KMS-11 (cell line): ENCODE data around the gene MON1B.
A peak's percentile ranks its signal among the peaks of the same experiment; 100 is the strongest.

Source experiments
- H2AFZ ChIP-seq: fragments of 200-600 bp; sonication (generic); 2 replicates; pipeline ENCODE4 v1.6.1; 2016; ENCODE audit warnings: antibody characterized with exemption, mixed run types, low read depth
- H3K27ac ChIP-seq: fragments of 200-600 bp; sonication (generic); 2 replicates; pipeline ENCODE4 v1.6.1; 2016; ENCODE audit warnings: mild to moderate bottlenecking, mixed run types
- H3K27me3 ChIP-seq: fragments of 200-600 bp; sonication (generic); 2 replicates; pipeline ENCODE4 v1.6.1; 2017; ENCODE audit warnings: mild to moderate bottlenecking, low read depth, mixed run types, moderate library complexity; ENCODE audit not compliant: insufficient read depth
- H3K36me3 ChIP-seq: fragments of 200-600 bp; sonication (generic); 2 replicates; pipeline ENCODE4 v1.6.1; 2017; ENCODE audit warnings: mild to moderate bottlenecking, mixed run types; ENCODE audit not compliant: insufficient read depth
- H3K4me1 ChIP-seq: fragments of 200-600 bp; sonication (generic); 2 replicates; pipeline ENCODE4 v1.6.1; 2016; ENCODE audit warnings: mild to moderate bottlenecking, low read depth, mixed run types; ENCODE audit not compliant: poor library complexity, severe bottlenecking
- H3K4me2 ChIP-seq: fragments of 200-600 bp; sonication (generic); 2 replicates; pipeline ENCODE4 v1.7.0; 2016; ENCODE audit warnings: mild to moderate bottlenecking, mixed run types
- H3K4me3 ChIP-seq: fragments of 200-600 bp; sonication (generic); IDR thresholded peaks from 2 replicates; pipeline ENCODE4 v1.6.1; 2017; ENCODE audit warnings: low read depth, low read length, mixed read lengths; ENCODE audit not compliant: insufficient read depth
- H3K79me2 ChIP-seq: fragments of 200-600 bp; sonication (generic); 2 replicates; pipeline ENCODE4 v1.6.1; 2016; ENCODE audit warnings: low read depth, mixed run types; ENCODE audit not compliant: insufficient read depth
- H3K9ac ChIP-seq: fragments of 200-600 bp; sonication (generic); 2 replicates; pipeline ENCODE4 v1.6.1; 2016; ENCODE audit warnings: mild to moderate bottlenecking, mixed run types
- H4K20me1 ChIP-seq: fragments of 200-600 bp; sonication (generic); 2 replicates; pipeline ENCODE4 v1.6.1; 2016; ENCODE audit warnings: mild to moderate bottlenecking, mixed run types; ENCODE audit not compliant: insufficient read depth
- TF ChIP-seq, protein P1 (sequence below): fragments of 200-600 bp; sonication (generic); conservative IDR thresholded peaks from 2 replicates; pipeline ENCODE4 v1.6.1; 2017; ENCODE audit warnings: low read depth, mild to moderate bottlenecking, antibody characterized with exemption, low read length, moderate library complexity, mixed read lengths

The MON1B gene

DNA sequence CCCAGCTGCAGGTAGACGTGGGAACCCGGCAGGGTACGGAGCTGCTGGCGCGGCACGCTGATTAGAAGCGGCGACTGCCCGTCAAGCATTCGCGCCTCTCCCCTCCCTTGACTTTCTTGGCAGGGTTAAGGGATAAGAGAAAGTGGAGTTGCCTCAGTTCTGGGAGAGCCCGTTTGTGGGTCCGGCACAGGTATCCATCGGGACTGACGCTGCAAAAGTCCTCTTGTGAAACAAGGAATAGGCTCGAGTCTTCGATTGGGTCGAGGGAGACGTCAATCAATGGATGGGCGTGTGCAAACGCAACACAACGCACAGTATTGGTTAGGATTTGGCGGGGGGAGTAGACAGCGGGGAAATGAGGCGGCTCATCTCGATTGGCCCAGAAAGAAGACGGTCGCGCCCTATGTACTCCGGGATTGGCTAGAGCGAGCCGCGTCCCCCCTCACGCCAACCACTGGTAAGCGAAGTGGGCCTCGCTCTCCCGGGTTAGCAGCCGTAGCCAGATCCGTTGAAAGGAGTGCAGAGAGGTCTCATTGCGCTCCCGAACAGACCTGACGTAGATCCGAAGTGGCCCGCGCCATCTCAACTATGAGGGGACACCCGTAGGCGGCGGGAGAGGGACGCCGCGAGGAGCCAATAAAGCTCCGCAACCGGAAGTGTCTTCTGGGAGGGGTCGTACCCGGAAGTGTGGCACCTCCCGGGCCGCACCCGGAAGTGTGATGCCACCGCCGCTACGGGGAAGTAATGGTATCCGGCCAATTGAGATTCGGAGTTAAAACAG, at the start of gene MON1B:
MON1B (plus strand) TSS at position 713 of the 781 bp plus-strand sequence. CDS start 296 bp downstream, outside the sequence.
- peak within 1 kb of the TSS; percentile 84 for H3K9ac ChIP-seq
- peak within 1 kb of the TSS; percentile 91 for H2AFZ ChIP-seq
- H3K4me1 ChIP-seq, result peaks cover 8% of the 10 kb centered on the region
- peak within 1 kb of the TSS; percentile 79 for H3K27ac ChIP-seq
- H3K4me2 ChIP-seq, result peak within 1 kb of the TSS; percentile 86
- no peaks in the 10 kb centered on the region for H3K36me3 ChIP-seq
- H3K4me3 ChIP-seq, result peak within 1 kb of the TSS; percentile 77
- H4K20me1 ChIP-seq, result no peaks in the 10 kb centered on the region
- H3K27me3 ChIP-seq, result no peaks in the 10 kb centered on the region
- TF ChIP-seq, protein P1, sequence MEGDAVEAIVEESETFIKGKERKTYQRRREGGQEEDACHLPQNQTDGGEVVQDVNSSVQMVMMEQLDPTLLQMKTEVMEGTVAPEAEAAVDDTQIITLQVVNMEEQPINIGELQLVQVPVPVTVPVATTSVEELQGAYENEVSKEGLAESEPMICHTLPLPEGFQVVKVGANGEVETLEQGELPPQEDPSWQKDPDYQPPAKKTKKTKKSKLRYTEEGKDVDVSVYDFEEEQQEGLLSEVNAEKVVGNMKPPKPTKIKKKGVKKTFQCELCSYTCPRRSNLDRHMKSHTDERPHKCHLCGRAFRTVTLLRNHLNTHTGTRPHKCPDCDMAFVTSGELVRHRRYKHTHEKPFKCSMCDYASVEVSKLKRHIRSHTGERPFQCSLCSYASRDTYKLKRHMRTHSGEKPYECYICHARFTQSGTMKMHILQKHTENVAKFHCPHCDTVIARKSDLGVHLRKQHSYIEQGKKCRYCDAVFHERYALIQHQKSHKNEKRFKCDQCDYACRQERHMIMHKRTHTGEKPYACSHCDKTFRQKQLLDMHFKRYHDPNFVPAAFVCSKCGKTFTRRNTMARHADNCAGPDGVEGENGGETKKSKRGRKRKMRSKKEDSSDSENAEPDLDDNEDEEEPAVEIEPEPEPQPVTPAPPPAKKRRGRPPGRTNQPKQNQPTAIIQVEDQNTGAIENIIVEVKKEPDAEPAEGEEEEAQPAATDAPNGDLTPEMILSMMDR, result 0 out of 2 replicates have a peak, but pooled peaks have one; percentile 28
- peaks cover 21% of the 10 kb centered on the region for H3K79me2 ChIP-seq

DNA sequence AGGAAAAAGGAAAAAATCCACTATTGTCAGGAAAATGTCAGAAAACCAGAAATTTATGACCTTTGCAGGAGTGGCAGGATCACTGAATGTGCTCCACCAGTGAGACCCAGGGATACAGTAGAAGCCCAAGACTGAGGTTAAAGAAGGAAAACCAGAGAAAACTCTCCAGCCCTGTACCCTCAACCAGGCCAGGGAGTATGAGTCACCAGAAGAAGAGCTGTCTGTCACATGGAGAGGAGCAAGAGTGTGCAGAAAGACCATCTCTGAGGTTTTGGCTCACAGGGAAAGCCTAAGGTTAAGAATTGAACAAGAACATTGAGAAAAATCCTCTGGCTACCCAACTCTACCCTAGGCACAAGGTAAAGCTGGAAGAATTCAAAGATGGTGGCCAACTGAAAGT, 47.6 kb upstream of the MON1B start:
- H3K4me1 ChIP-seq, result no peaks in the 10 kb centered on the region
- no peak overlapping the region for H3K4me2 ChIP-seq
- TF ChIP-seq, protein P1, result no peak
- no peaks in the 10 kb centered on the region for H3K79me2 ChIP-seq
- no peak overlapping the region for H3K27ac ChIP-seq
- H3K36me3 ChIP-seq, result no peaks in the 10 kb centered on the region
- no peaks in the 10 kb centered on the region for H3K27me3 ChIP-seq
- H2AFZ ChIP-seq, result no peak overlapping the region
- no peaks in the 10 kb centered on the region for H4K20me1 ChIP-seq
- no peak overlapping the region for H3K9ac ChIP-seq
- H3K4me3 ChIP-seq, result no peak overlapping the region

DNA sequence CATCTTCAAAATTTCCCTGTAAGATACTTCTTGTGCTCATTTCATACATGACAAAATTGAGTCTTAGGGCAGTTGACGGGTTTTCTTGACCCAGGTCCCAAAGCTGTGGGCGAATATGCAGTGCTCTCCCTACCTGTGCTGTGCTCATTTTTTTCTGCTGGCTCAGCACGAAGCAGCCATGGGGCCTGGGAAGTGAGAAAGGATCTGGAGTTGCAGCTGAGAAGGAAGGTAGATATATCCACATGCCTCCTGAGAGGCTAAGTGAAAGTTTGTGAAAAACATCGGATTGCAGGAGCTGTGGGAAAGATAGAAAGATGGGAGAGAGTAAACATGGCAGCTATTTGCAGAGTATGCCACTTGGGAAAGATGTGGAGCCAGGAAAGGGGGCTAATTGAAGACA, 42.9 kb upstream of the MON1B start:
- no peak overlapping the region for H3K4me3 ChIP-seq
- no peak overlapping the region for H3K4me2 ChIP-seq
- TF ChIP-seq, protein P1, result no peak

DNA sequence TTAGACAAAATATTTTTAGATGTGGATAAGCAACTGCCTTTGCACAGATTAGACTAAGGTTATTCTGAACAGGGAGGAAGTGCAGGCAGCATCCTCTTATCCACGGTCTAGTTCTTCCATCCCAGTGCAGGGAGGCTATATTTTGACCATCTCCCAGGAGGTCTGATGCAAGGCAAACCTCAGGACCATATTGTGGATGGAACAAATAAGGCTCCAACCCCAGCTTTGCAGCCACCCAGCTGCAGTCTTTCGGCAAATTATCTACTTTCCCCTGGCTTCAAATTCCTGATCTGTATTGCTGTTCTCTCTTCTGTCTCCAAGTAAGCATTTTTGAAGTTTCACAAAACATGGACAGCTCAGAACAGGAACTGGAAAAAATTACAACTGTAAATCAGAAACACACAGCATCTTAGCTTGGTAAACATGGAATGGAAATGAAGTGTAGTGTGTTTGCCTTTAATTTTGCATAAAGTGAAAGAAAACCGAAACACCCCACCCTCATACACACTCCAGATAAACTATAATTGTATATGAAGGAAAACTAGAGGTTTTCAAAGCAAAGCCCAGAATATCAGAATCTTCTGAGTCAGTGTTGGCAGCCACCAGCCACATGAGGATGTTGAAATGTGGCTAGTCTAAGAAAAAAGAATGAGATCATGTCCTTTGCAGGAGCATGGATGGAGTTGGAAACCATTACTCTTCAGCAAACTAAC, 33.5 kb upstream of the MON1B start:
- H3K4me2 ChIP-seq, result no peak overlapping the region
- H3K36me3 ChIP-seq, result no peaks in the 10 kb centered on the region
- no peaks in the 10 kb centered on the region for H3K27me3 ChIP-seq
- H3K27ac ChIP-seq, result no peak overlapping the region
- H3K79me2 ChIP-seq, result no peaks in the 10 kb centered on the region
- TF ChIP-seq, protein P1, result no peak
- H3K9ac ChIP-seq, result no peak overlapping the region
- H3K4me3 ChIP-seq, result no peak overlapping the region
- H3K4me1 ChIP-seq, result no peaks in the 10 kb centered on the region
- no peaks in the 10 kb centered on the region for H4K20me1 ChIP-seq
- no peak overlapping the region for H2AFZ ChIP-seq

More for the DNA sequence above, 42.9 kb upstream of the MON1B start:
- H3K36me3 ChIP-seq, result no peaks in the 10 kb centered on the region
- no peaks in the 10 kb centered on the region for H3K4me1 ChIP-seq
- H3K79me2 ChIP-seq, result no peaks in the 10 kb centered on the region
- no peak overlapping the region for H3K27ac ChIP-seq
- H4K20me1 ChIP-seq, result no peaks in the 10 kb centered on the region
- no peaks in the 10 kb centered on the region for H3K27me3 ChIP-seq
- no peak overlapping the region for H3K9ac ChIP-seq
- H2AFZ ChIP-seq, result no peak overlapping the region
